Measurements from ENCODE around the gene NDUFAF4. TPM values are rescaled to one million over a fixed set of nuclear protein-coding genes. Genes with fewer than 3 reads are reported as not detected.

The NDUFAF4 gene
- total RNA-seq, 1 donor from 2014 or later: 28.4 TPM

DNA sequence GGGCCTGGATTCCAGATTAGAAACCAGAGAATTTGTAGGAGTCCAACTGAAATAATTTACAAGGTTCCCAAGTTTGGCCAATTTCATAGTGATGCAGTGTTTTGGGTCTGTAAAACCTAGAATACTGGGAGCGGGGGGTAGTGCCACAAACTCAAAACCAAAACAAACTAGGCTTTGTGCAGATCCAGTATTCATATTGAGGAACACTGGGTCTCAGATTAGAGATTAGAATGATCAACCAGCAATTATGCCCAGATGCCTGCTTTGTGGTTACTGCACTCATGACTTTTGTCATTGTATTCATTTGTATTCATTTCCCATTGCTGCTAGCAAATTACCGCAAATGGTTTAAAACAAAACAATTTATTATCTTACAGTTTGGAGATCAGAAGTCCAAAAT lies 3.2 kb upstream of the NDUFAF4 start:
- no peaks in the 10 kb centered on the region for H3K9me3 Mint-ChIP-seq (ENCODE audit: low read depth)
- H3K36me3 Mint-ChIP-seq (ENCODE audit: insufficient read depth): peaks cover under 1% of the 10 kb centered on the region
- H3K4me3 Mint-ChIP-seq (ENCODE audit: low read depth): no peak overlapping the region
- peaks cover 5% of the 10 kb centered on the region for H3K27me3 Mint-ChIP-seq
- DNase-seq (ENCODE audit: low spot score, unreplicated experiment): no peak
- peaks cover 9% of the 10 kb centered on the region for H3K4me1 Mint-ChIP-seq (ENCODE audit: low read depth)
- TF ChIP-seq, protein P1, sequence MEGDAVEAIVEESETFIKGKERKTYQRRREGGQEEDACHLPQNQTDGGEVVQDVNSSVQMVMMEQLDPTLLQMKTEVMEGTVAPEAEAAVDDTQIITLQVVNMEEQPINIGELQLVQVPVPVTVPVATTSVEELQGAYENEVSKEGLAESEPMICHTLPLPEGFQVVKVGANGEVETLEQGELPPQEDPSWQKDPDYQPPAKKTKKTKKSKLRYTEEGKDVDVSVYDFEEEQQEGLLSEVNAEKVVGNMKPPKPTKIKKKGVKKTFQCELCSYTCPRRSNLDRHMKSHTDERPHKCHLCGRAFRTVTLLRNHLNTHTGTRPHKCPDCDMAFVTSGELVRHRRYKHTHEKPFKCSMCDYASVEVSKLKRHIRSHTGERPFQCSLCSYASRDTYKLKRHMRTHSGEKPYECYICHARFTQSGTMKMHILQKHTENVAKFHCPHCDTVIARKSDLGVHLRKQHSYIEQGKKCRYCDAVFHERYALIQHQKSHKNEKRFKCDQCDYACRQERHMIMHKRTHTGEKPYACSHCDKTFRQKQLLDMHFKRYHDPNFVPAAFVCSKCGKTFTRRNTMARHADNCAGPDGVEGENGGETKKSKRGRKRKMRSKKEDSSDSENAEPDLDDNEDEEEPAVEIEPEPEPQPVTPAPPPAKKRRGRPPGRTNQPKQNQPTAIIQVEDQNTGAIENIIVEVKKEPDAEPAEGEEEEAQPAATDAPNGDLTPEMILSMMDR (IDR thresholded peaks at IDR 0.05; ENCODE audit: unreplicated experiment): no peak
- H3K27ac Mint-ChIP-seq: no peak overlapping the region

DNA sequence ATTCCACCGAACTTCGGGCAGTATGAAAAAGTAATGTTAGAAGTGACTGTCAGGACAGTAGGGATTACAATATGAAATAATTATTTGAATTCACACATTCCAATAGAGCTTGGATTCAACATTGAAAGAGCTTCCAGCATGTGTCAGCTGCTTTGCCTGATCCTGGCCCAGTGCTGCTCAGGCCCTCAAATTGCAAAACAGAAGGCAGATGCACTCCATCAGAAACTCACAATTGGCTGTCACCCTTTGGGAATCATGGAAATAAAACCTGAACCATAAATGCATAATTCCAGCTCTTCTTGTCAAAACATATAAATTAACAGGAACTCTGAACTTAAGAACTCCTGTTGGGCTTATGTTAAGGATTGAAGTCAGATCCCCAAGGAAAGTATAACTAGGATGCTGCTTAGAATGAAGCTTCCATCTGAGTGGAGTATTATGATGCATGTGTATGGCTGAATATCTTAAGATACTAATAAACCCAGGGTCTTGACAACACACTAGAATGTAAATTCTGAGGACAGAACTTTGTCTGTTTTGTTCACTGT lies 1.8 kb upstream of the NDUFAF4 start:
- H3K27ac Mint-ChIP-seq: no peak overlapping the region
- peaks cover 9% of the 10 kb centered on the region for H3K4me1 Mint-ChIP-seq (ENCODE audit: low read depth)
- no peaks in the 10 kb centered on the region for H3K9me3 Mint-ChIP-seq (ENCODE audit: low read depth)
- peaks cover 2% of the 10 kb centered on the region for H3K36me3 Mint-ChIP-seq (ENCODE audit: insufficient read depth)
- TF ChIP-seq, protein P1 (IDR thresholded peaks at IDR 0.05; ENCODE audit: unreplicated experiment): no peak
- DNase-seq (ENCODE audit: low spot score, unreplicated experiment): no peak
- no peaks in the 10 kb centered on the region for H3K27me3 Mint-ChIP-seq
- H3K4me3 Mint-ChIP-seq (ENCODE audit: low read depth): peak overlapping the region; percentile 5

DNA sequence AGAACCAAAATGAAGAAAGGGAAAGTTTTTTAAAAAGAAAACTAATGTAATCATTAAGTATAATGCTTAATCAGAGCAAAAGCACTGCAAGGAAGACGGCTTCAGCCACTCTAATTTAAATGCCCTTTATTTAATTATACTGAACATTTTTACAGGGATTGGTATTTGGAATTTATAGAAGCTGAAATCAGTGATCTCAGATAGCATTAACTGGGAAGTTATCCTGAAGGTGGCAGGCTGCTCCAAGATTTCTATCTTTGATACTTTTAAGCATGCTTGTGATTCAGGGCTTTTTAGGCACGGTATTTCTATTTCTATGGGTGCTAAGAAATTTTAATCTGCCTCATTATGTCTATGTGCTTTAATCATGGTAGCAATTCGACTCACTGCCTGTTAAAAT lies 1.3 kb upstream of the NDUFAF4 start:
- peaks cover 5% of the 10 kb centered on the region for H3K36me3 Mint-ChIP-seq (ENCODE audit: insufficient read depth)
- no peaks in the 10 kb centered on the region for H3K27me3 Mint-ChIP-seq
- no peaks in the 10 kb centered on the region for H3K9me3 Mint-ChIP-seq (ENCODE audit: low read depth)
- H3K4me3 Mint-ChIP-seq (ENCODE audit: low read depth): peak overlapping the region; percentile 76
- TF ChIP-seq, protein P1 (IDR thresholded peaks at IDR 0.05; ENCODE audit: unreplicated experiment): peak; percentile 46
- DNase-seq (ENCODE audit: low spot score, unreplicated experiment): no peak
- peaks cover 9% of the 10 kb centered on the region for H3K4me1 Mint-ChIP-seq (ENCODE audit: low read depth)
- H3K27ac Mint-ChIP-seq: peak overlapping the region; percentile 95

DNA sequence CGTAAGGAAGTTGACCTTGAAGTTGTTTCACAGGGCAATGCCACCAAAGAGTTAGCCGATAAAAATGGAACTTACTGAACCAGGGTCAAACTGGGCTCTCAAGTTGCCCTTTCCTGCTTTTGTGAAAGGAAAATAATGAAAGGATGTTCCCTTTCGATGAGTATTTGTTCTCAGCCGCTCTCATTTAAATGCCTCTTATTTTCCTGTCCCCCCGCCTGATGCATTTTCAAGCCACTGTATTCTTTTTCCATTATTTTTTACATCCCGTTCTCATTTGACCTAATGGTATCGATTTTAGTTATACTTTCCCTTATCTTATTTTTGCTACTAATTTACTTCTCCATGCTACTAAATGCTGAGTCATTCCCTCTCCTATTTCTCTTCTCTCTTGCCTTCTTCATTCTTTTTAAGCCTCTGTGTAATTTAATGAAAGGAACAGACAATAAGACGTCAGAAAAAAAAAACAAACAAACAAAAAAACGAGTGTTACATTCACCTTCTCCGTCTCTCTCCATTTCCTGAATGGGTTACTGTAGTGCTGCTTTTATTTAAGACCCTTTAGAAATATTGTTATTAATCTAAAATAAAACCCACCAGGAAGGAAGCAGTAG lies 655 bp upstream of the NDUFAF4 start:
- no peak for DNase-seq (ENCODE audit: low spot score, unreplicated experiment)

DNA sequence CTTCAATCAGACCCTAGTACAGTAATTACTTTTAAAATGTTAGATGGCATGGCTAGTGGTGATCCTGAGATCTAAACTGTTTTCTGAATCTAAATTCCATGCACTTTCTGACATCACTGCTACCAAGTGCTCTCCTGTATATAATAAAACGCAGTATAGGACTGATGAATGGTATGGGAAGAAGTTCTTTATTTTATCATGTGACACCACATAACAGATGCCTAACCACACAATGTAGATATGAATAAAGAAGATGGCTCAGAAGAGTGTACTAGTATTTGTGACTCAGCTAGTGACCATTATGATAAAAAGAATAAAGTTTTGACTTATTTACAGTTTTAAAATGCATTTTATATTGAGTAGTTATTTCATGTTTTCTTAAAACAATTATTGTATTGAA lies 8.5 kb downstream of the NDUFAF4 start:
- Mint-ChIP-seq H3K27ac (no peak overlapping the region), H3K36me3 (ENCODE audit: insufficient read depth) (peaks cover 12% of the 10 kb centered on the region), H3K4me1 (ENCODE audit: low read depth) (peaks cover 9% of the 10 kb centered on the region), H3K4me3 (ENCODE audit: low read depth) (no peak overlapping the region), H3K9me3 (ENCODE audit: low read depth) (no peaks in the 10 kb centered on the region), H3K27me3 (peaks cover 43% of the 10 kb centered on the region)
- TF ChIP-seq, protein P1 (IDR thresholded peaks at IDR 0.05; ENCODE audit: unreplicated experiment): no peak
- DNase-seq (ENCODE audit: low spot score, unreplicated experiment): no peak

More for the DNA sequence above, 655 bp upstream of the NDUFAF4 start:
- H3K9me3 Mint-ChIP-seq (ENCODE audit: low read depth): no peaks in the 10 kb centered on the region
- H3K4me1 Mint-ChIP-seq (ENCODE audit: low read depth): peaks cover 9% of the 10 kb centered on the region
- H3K4me3 Mint-ChIP-seq (ENCODE audit: low read depth): peak overlapping the region; percentile 76
- no peaks in the 10 kb centered on the region for H3K27me3 Mint-ChIP-seq
- TF ChIP-seq, protein P1 (IDR thresholded peaks at IDR 0.05; ENCODE audit: unreplicated experiment): no peak
- H3K36me3 Mint-ChIP-seq (ENCODE audit: insufficient read depth): peaks cover 5% of the 10 kb centered on the region
- H3K27ac Mint-ChIP-seq: peak overlapping the region; percentile 95

All from progenitor cell of endocrine pancreas (in vitro differentiated cells).